DND-41 (cell line): ENCODE data around the gene TBC1D1.

ENCODE experiments used
- ATAC-seq: fragments of 200-7000 bp; cut with Tn5 transposase; 3 replicates; pipeline ENCODE4 v1.9.1; 2021; ENCODE audit warnings: low read depth; ENCODE audit not compliant: insufficient read depth
- DNase-seq: peaks from one replicate; pipeline ENCODE4 v3.0.0-alpha.2; 2020
- H2AFZ ChIP-seq: 2 replicates; pipeline ENCODE4 v1.6.0; 2012; ENCODE audit warnings: low read depth, low read length
- H3K27ac ChIP-seq: 2 replicates; pipeline ENCODE4 v1.5.1; 2012; ENCODE audit warnings: low read length, inconsistent platforms
- H3K27me3 ChIP-seq: fragments of 200-600 bp; sonication (generic); 2 replicates; pipeline ENCODE4 v1.6.0; 2012; ENCODE audit warnings: low read length, mild to moderate bottlenecking, inconsistent platforms; ENCODE audit not compliant: insufficient read depth, poor library complexity
- H3K36me3 ChIP-seq: 2 replicates; pipeline ENCODE4 v1.5.1; 2012; ENCODE audit warnings: low read length, inconsistent platforms; ENCODE audit not compliant: insufficient read depth
- H3K4me1 ChIP-seq: 2 replicates; pipeline ENCODE4 v1.5.1; 2012; ENCODE audit warnings: mild to moderate bottlenecking, low read length; ENCODE audit not compliant: insufficient read depth
- H3K4me2 ChIP-seq: 2 replicates; pipeline ENCODE4 v1.6.0; 2012; ENCODE audit warnings: mild to moderate bottlenecking, moderate library complexity, low read length, inconsistent platforms; ENCODE audit not compliant: insufficient read depth
- H3K4me3 ChIP-seq, 2 experiments: fragments of 200-600 bp in 1 of 2; shearing (Covaris generic) in 1 of 2; 2 replicates each; pipeline ENCODE4 v1.5.1; 2012 to 2016; ENCODE audit warnings: inconsistent platforms in 2 of 2, low read length in 2 of 2, mild to moderate bottlenecking in 2 of 2, low read depth in 1 of 2, moderate library complexity in 1 of 2
- H3K79me2 ChIP-seq: 2 replicates; pipeline ENCODE4 v1.6.0; 2012; ENCODE audit warnings: low read length, inconsistent platforms; ENCODE audit not compliant: insufficient read depth
- H3K9ac ChIP-seq: 2 replicates; pipeline ENCODE4 v1.6.0; 2012; ENCODE audit warnings: low read depth, mild to moderate bottlenecking, inconsistent platforms, low read length, moderate library complexity
- H3K9me3 ChIP-seq: 2 replicates; pipeline ENCODE4 v1.5.1; 2012; ENCODE audit warnings: low read length, moderate library complexity, mild to moderate bottlenecking, inconsistent platforms; ENCODE audit not compliant: insufficient read depth, severe bottlenecking
- H4K20me1 ChIP-seq: 2 replicates; pipeline ENCODE4 v1.6.0; 2012; ENCODE audit warnings: low read length; ENCODE audit not compliant: insufficient read depth
- EZH2 ChIP-seq: IDR thresholded peaks from 3 replicates; pipeline ENCODE4 v1.6.1; 2012; ENCODE audit warnings: borderline replicate concordance, low read depth, mild to moderate bottlenecking, moderate library complexity, low read length, inconsistent platforms; ENCODE audit not compliant: severe bottlenecking
- TF ChIP-seq, protein P1 (sequence below): IDR thresholded peaks from 2 replicates; pipeline ENCODE4 v1.5.1; 2012; ENCODE audit warnings: borderline replicate concordance, low read length, moderate library complexity, mild to moderate bottlenecking; ENCODE audit not compliant: poor library complexity, severe bottlenecking; ENCODE audit errors: extremely low read depth

The TBC1D1 gene

DNA sequence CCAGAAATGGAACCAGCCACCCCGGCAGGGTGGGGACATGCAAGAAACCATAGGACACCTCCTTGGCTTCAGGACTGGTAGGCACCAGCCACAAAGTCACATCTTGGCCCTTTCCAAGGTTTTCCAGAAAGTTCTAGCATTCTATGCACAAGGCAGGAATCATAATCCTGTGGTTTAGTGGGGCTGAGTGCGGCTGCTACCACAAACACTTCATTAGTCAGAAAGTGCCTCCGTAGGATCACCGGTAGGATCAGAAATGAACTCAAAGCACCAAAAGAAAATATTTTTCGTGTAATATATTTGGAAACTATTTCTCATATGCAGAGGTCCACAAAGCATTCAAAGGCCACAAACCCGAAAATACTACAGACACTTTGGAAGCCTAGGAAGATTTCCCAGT is 261.0 kb downstream of the TBC1D1 start:
- TF ChIP-seq, protein P1, sequence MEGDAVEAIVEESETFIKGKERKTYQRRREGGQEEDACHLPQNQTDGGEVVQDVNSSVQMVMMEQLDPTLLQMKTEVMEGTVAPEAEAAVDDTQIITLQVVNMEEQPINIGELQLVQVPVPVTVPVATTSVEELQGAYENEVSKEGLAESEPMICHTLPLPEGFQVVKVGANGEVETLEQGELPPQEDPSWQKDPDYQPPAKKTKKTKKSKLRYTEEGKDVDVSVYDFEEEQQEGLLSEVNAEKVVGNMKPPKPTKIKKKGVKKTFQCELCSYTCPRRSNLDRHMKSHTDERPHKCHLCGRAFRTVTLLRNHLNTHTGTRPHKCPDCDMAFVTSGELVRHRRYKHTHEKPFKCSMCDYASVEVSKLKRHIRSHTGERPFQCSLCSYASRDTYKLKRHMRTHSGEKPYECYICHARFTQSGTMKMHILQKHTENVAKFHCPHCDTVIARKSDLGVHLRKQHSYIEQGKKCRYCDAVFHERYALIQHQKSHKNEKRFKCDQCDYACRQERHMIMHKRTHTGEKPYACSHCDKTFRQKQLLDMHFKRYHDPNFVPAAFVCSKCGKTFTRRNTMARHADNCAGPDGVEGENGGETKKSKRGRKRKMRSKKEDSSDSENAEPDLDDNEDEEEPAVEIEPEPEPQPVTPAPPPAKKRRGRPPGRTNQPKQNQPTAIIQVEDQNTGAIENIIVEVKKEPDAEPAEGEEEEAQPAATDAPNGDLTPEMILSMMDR, result no peak
- no peak for TF ChIP-seq EZH2

DNA sequence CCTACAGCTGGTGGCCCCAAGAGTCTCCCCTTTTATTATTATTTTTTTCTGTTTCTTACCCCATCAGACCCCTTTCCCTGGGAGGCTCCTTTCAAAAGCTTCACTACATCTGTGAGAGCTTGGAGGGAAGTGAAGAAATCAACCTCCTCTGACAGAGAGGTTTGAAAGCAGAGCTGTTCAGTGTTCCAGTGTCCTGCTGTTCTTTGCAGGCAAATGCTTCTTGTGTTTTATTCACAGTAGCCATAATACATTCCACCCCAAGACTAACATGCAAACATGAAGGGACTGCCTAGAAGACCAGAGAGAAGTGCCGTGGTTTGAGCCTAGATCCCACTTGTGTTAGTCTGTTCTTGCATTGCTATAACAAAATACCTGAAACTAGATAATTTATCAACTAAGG is 261.4 kb downstream of the TBC1D1 start:
- H3K9me3 ChIP-seq, result no peaks in the 10 kb centered on the region
- TF ChIP-seq, protein P1, result no peak
- no peak for TF ChIP-seq EZH2
- H3K36me3 ChIP-seq, result no peaks in the 10 kb centered on the region
- H3K4me1 ChIP-seq, result no peaks in the 10 kb centered on the region
- no peak for ATAC-seq
- no peak overlapping the region for H3K4me2 ChIP-seq
- no peak overlapping the region for H2AFZ ChIP-seq
- H3K79me2 ChIP-seq, result no peaks in the 10 kb centered on the region
- H3K27ac ChIP-seq, result no peak overlapping the region
- H4K20me1 ChIP-seq, result no peaks in the 10 kb centered on the region
- no peak for DNase-seq
- no peaks in the 10 kb centered on the region for H3K27me3 ChIP-seq
- no peak overlapping the region for H3K4me3 ChIP-seq
- H3K9ac ChIP-seq, result no peak overlapping the region

More for the DNA sequence above, 261.0 kb downstream of the TBC1D1 start:
- Histone ChIP-seq H3K9me3 (no peaks in the 10 kb centered on the region), H4K20me1 (no peaks in the 10 kb centered on the region), H3K27ac (no peak overlapping the region), H2AFZ (no peak overlapping the region), H3K4me2 (no peak overlapping the region), H3K27me3 (no peaks in the 10 kb centered on the region), H3K4me1 (no peaks in the 10 kb centered on the region), H3K4me3 (no peak overlapping the region), H3K79me2 (no peaks in the 10 kb centered on the region), H3K36me3 (no peaks in the 10 kb centered on the region), H3K9ac (no peak overlapping the region)
- DNase-seq, result no peak
- ATAC-seq, result no peak

DNA sequence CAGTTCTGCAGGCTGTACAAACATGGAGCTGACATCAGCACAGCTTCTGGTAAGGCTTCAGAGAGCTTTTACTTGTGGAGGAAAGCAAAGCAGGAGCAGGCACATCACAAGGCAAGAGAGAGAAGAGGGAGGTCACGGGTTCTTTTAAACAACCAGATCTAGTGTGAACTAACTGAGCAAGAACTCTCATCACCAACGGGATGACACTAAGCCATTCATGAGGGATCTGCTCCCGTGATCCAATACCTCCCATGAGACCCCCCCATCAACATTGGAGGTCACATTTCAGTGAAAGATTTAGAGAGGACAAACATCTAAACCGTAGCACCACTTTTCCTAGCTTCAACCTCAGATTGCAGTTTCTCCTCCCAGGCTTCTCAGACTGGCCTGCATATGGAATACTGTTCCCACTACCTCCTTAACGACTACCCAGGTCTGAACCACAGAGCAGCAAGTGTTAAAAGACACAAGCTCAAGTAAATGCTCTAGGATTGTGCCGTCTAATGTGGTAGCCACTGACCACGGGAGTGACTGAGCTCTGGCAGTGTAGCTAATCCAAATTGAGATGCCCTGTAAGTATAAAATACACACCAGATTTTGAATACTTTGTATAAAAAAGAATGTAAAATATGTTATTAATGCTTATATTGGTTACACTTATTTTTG is 262.0 kb downstream of the TBC1D1 start:
- Histone ChIP-seq H4K20me1 (no peaks in the 10 kb centered on the region), H3K9ac (no peak overlapping the region), H3K79me2 (no peaks in the 10 kb centered on the region), H3K36me3 (no peaks in the 10 kb centered on the region), H3K9me3 (no peaks in the 10 kb centered on the region), H3K4me3 (no peak overlapping the region), H3K27me3 (no peaks in the 10 kb centered on the region), H3K27ac (no peak overlapping the region), H2AFZ (no peak overlapping the region), H3K4me2 (no peak overlapping the region), H3K4me1 (no peaks in the 10 kb centered on the region)
- DNase-seq, result no peak
- no peak for ATAC-seq
- TF ChIP-seq, protein P1, result no peak
- TF ChIP-seq EZH2, result no peak

DNA sequence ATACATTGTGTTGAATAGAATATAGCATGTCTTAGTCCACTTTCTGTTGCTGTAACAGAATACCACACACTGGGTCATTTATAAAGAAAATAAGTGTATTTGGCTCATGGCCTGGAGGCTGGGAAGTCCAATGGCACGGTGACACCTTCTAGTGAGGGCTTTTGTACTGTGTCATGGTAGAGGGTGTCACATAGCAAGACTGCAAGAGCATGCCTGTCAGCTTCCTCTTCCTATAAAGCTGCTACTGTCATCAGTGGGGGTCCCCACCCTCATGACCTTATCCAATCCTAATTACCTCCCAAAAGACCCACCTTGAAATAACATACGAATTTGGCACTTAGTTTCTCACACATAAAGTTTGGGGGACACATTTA is 262.5 kb downstream of the TBC1D1 start:
- Histone ChIP-seq H3K9me3 (no peaks in the 10 kb centered on the region), H4K20me1 (no peaks in the 10 kb centered on the region), H3K4me1 (no peaks in the 10 kb centered on the region), H3K27me3 (no peaks in the 10 kb centered on the region), H3K79me2 (no peaks in the 10 kb centered on the region), H3K36me3 (no peaks in the 10 kb centered on the region), H3K9ac (no peak overlapping the region), H3K4me2 (no peak overlapping the region), H2AFZ (no peak overlapping the region), H3K27ac (no peak overlapping the region), H3K4me3 (no peak overlapping the region)
- DNase-seq (no peak), ATAC-seq (no peak)
- TF ChIP-seq EZH2, result no peak
- TF ChIP-seq, protein P1, result no peak
